SK-N-SH treated with all-trans-retinoic acid at 6 μM for 48 hours (cell line): ENCODE data around the gene RGL1.

ENCODE experiments used
- ATAC-seq: fragments of 200-7000 bp; cut with Tn5 transposase; 3 replicates; pipeline ENCODE4 v1.9.1; 2020; ENCODE audit warnings: mild to moderate bottlenecking, moderate library complexity
- ARNTL ChIP-seq: fragments of 450-650 bp; formaldehyde crosslinking; IDR thresholded peaks from 2 replicates; pipeline ENCODE4 v1.5.0; 2020; ENCODE audit warnings: low read depth, mild to moderate bottlenecking, moderate library complexity, borderline replicate concordance
- BACH2 ChIP-seq: fragments of 250-450 bp; sonication (Bioruptor Pico); IDR thresholded peaks from 2 replicates; pipeline ENCODE4 v1.9.0; 2021; ENCODE audit warnings: mild to moderate bottlenecking, borderline replicate concordance
- CSDC2 ChIP-seq: fragments of 250-450 bp; sonication (Bioruptor Pico); IDR thresholded peaks from 2 replicates; pipeline ENCODE4 v1.5.0; 2020; ENCODE audit warnings: mild to moderate bottlenecking, moderate library complexity
- CSRNP3 ChIP-seq: fragments of 250-450 bp; sonication (Bioruptor Pico); IDR thresholded peaks from 2 replicates; pipeline ENCODE4 v1.5.1; 2021; ENCODE audit warnings: mild to moderate bottlenecking, moderate library complexity
- ESRRG ChIP-seq: fragments of 250-450 bp; sonication (Bioruptor Pico); IDR thresholded peaks from 2 replicates; pipeline ENCODE4 v1.6.1; 2021; ENCODE audit warnings: mild to moderate bottlenecking
- GLIS3 ChIP-seq: fragments of 250-450 bp; sonication (Bioruptor Pico); IDR thresholded peaks from 2 replicates; pipeline ENCODE4 v1.5.0; 2020; ENCODE audit warnings: mild to moderate bottlenecking, moderate library complexity
- ISL1 ChIP-seq: fragments of 250-450 bp; sonication (Bioruptor Pico); IDR thresholded peaks from 2 replicates; pipeline ENCODE4 v2.1.2; 2022; ENCODE audit warnings: mild to moderate bottlenecking, moderate library complexity
- PATZ1 ChIP-seq: fragments of 250-450 bp; sonication (Bioruptor Pico); IDR thresholded peaks from 2 replicates; pipeline ENCODE4 v1.8.0; 2020; ENCODE audit warnings: mild to moderate bottlenecking, moderate library complexity, borderline replicate concordance
- POU6F1 ChIP-seq: fragments of 250-450 bp; sonication (Bioruptor Pico); IDR thresholded peaks from 2 replicates; pipeline ENCODE4 v1.8.0; 2021; ENCODE audit warnings: low read depth, mild to moderate bottlenecking, moderate library complexity, borderline replicate concordance
- PPARA ChIP-seq: fragments of 250-450 bp; sonication (Bioruptor Pico); IDR thresholded peaks from 2 replicates; pipeline ENCODE4 v1.5.0; 2020; ENCODE audit warnings: mild to moderate bottlenecking, borderline replicate concordance
- RARB ChIP-seq: fragments of 250-450 bp; sonication (Bioruptor Pico); IDR thresholded peaks from 2 replicates; pipeline ENCODE4 v1.8.0; 2021; ENCODE audit warnings: mild to moderate bottlenecking, moderate library complexity
- SNAI2 ChIP-seq: fragments of 250-450 bp; sonication (Bioruptor Pico); IDR thresholded peaks from 2 replicates; pipeline ENCODE4 v1.5.0; 2020; ENCODE audit warnings: mild to moderate bottlenecking, moderate library complexity
- TCF4 ChIP-seq: fragments of 250-450 bp; sonication (Bioruptor Pico); IDR thresholded peaks from 2 replicates; pipeline ENCODE4 v1.8.0; 2021; ENCODE audit warnings: mild to moderate bottlenecking, moderate library complexity, borderline replicate concordance
- TSHZ2 ChIP-seq: fragments of 250-450 bp; sonication (Bioruptor Pico); IDR thresholded peaks from 2 replicates; pipeline ENCODE4 v1.5.0; 2020; ENCODE audit warnings: mild to moderate bottlenecking, moderate library complexity
- ZC3H10 ChIP-seq: fragments of 250-450 bp; sonication (Bioruptor Pico); IDR thresholded peaks from 2 replicates; pipeline ENCODE4 v1.5.1; 2021; ENCODE audit warnings: mild to moderate bottlenecking, moderate library complexity
- ZFP3 ChIP-seq: fragments of 250-450 bp; sonication (Bioruptor Pico); IDR thresholded peaks from 2 replicates; pipeline ENCODE4 v1.5.0; 2020; ENCODE audit warnings: mild to moderate bottlenecking, moderate library complexity
- ZFP30 ChIP-seq: fragments of 450-650 bp; formaldehyde crosslinking; IDR thresholded peaks from 2 replicates; pipeline ENCODE4 v1.5.0; 2022; ENCODE audit warnings: mild to moderate bottlenecking, moderate library complexity
- ZNF565 ChIP-seq: fragments of 450-650 bp; formaldehyde crosslinking; conservative IDR thresholded peaks from 2 replicates; pipeline ENCODE4 v1.5.0; 2020; ENCODE audit warnings: low read depth, mild to moderate bottlenecking, moderate library complexity
- ZNF70 ChIP-seq: fragments of 450-650 bp; formaldehyde crosslinking; IDR thresholded peaks from 2 replicates; pipeline ENCODE4 v1.5.0; 2020; ENCODE audit warnings: mild to moderate bottlenecking, moderate library complexity
- ZNF8 ChIP-seq: fragments of 450-650 bp; formaldehyde crosslinking; IDR thresholded peaks from 2 replicates; pipeline ENCODE4 v1.5.0; 2020; ENCODE audit warnings: mild to moderate bottlenecking, moderate library complexity

Gene RGL1

GRCh38 chr1:183871601-183872000 is 66.7 kb downstream of the RGL1 start:
- ATAC-seq: no peak
- no peak for TF ChIP-seq TSHZ2 (CRISPR knock-in tag)
- TF ChIP-seq CSDC2 (CRISPR knock-in tag): no peak
- TF ChIP-seq TCF4 (CRISPR knock-in tag): no peak
- TF ChIP-seq ZFP3 (CRISPR knock-in tag): no peak
- TF ChIP-seq ZC3H10 (CRISPR knock-in tag): no peak
- TF ChIP-seq ISL1 (CRISPR knock-in tag): no peak
- TF ChIP-seq PPARA (CRISPR knock-in tag): no peak
- TF ChIP-seq ZNF565: no peak
- TF ChIP-seq ZFP30: no peak
- TF ChIP-seq GLIS3 (CRISPR knock-in tag): no peak

GRCh38 chr1:183872403-183872802 is 67.5 kb downstream of the RGL1 start:
- no peak for ATAC-seq
- TF ChIP-seq BACH2 (no peak), ZFP30 (no peak), RARB (no peak), ZC3H10 (CRISPR knock-in tag) (no peak), ZNF70 (CRISPR knock-in tag) (no peak), TCF4 (CRISPR knock-in tag) (no peak), ZNF8 (CRISPR knock-in tag) (no peak), ESRRG (CRISPR knock-in tag) (no peak), SNAI2 (no peak), ZNF565 (no peak)

- ATAC-seq: no peak
- TF ChIP-seq ZFP3 (CRISPR knock-in tag): no peak
- no peak for TF ChIP-seq CSRNP3 (CRISPR knock-in tag)
- TF ChIP-seq TCF4 (CRISPR knock-in tag): no peak
- TF ChIP-seq POU6F1 (CRISPR knock-in tag): no peak
- no peak for TF ChIP-seq ZC3H10 (CRISPR knock-in tag)
- no peak for TF ChIP-seq ZFP30
- TF ChIP-seq TSHZ2 (CRISPR knock-in tag): no peak
- TF ChIP-seq, all 23 proteins: peak for 0
Measured at GRCh38 chr1:183873642-183874041, 68.7 kb downstream of the RGL1 start.

- no peak for ATAC-seq
- TF ChIP-seq CSRNP3 (CRISPR knock-in tag): no peak
- no peak for TF ChIP-seq ZNF565
- TF ChIP-seq ZC3H10 (CRISPR knock-in tag): no peak
- TF ChIP-seq ZFP30: no peak
- no peak for TF ChIP-seq CSDC2 (CRISPR knock-in tag)
- no peak for TF ChIP-seq SNAI2
- TF ChIP-seq RARB: no peak
- TF ChIP-seq PATZ1 (CRISPR knock-in tag): no peak
- no peak for TF ChIP-seq ARNTL
- TF ChIP-seq ZNF8 (CRISPR knock-in tag): no peak
Measured at GRCh38 chr1:183876309-183876708, 71.4 kb downstream of the RGL1 start.
